ENCODE measurements around the gene MARK4.

DNA sequence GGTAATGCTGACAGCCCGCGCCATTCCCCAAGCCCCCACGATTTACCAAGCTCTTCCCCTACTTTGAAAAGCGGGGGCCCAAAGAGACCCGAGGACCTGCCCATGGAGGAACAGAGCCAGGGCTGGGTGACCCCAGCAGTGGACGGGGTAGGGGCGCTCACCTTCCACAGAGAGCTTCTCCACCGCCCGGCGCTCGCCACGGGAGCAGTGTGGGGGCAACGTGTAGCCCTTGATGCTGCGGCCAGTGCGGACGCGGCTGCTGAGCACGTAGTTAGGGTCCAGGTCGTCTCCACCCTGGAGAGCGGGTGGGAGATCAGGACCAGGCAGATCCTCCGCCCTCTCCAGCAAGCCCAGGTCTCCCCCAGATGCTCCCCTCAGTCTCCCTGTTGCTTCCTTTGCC is 64.2 kb downstream of the MARK4 start:
- TF ChIP-seq, protein P1, sequence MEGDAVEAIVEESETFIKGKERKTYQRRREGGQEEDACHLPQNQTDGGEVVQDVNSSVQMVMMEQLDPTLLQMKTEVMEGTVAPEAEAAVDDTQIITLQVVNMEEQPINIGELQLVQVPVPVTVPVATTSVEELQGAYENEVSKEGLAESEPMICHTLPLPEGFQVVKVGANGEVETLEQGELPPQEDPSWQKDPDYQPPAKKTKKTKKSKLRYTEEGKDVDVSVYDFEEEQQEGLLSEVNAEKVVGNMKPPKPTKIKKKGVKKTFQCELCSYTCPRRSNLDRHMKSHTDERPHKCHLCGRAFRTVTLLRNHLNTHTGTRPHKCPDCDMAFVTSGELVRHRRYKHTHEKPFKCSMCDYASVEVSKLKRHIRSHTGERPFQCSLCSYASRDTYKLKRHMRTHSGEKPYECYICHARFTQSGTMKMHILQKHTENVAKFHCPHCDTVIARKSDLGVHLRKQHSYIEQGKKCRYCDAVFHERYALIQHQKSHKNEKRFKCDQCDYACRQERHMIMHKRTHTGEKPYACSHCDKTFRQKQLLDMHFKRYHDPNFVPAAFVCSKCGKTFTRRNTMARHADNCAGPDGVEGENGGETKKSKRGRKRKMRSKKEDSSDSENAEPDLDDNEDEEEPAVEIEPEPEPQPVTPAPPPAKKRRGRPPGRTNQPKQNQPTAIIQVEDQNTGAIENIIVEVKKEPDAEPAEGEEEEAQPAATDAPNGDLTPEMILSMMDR (IDR thresholded peaks at IDR 0.05; ENCODE audit: poor library complexity): no peak
- TF ChIP-seq EZH2 (IDR thresholded peaks at IDR 0.05; ENCODE audit: borderline replicate concordance) (no peak), EZH2phosphoT487 (IDR thresholded peaks at IDR 0.05; ENCODE audit: low read depth, severe bottlenecking, unreplicated experiment) (no peak)

Measured in hepatocyte (in vitro differentiated cells).